Activated CD4-positive, alpha-beta memory T cell treated with anti-CD3 and anti-CD28 coated beads, Interleukin-2, amount 10 ng/mL, durations not matched to agents 7 days and 5 days (primary cell): ENCODE measurements around the gene GNAL. TPM values are rescaled to one million over a fixed set of nuclear protein-coding genes. Genes with fewer than 3 reads are reported as not detected.
A peak's percentile ranks its signal among the peaks of the same experiment; 100 is the strongest.
"Not testable (repeated sequence)": the region's sequence is repeated elsewhere in the genome, so short reads cannot be mapped to it uniquely, and the experiment has no call there.

Experiments
- CTCF ChIA-PET: fragments of 350-600 bp; sonication (Branson Sonifier 250); formaldehyde crosslinking; loops from one replicate; lab custom pipeline; 2021; ENCODE audit warnings: antibody characterized with exemption, inconsistent platforms; lab: Charles Lee
- POLR2A ChIA-PET: fragments of 350-600 bp; sonication (Branson Sonifier 250); formaldehyde crosslinking; loops from one replicate; lab custom pipeline; 2021; ENCODE audit warnings: antibody characterized with exemption; lab: Charles Lee
- DNase-seq: peaks from one replicate; pipeline ENCODE4 v3.0.0-alpha.2; 2020
- H3K27ac Mint-ChIP-seq: one replicate; pipeline ENCODE4 v1.8.0; 2021; ENCODE audit warnings: mild to moderate bottlenecking, mixed read lengths
- H3K27me3 Mint-ChIP-seq: one replicate; pipeline ENCODE4 v1.8.0; 2021; ENCODE audit warnings: mixed read lengths
- H3K36me3 Mint-ChIP-seq: one replicate; pipeline ENCODE4 v1.8.0; 2021; ENCODE audit warnings: low read depth, mixed read lengths
- H3K4me1 Mint-ChIP-seq: one replicate; pipeline ENCODE4 v1.8.0; 2021; ENCODE audit warnings: mixed read lengths
- H3K4me3 Mint-ChIP-seq: one replicate; pipeline ENCODE4 v1.8.0; 2021; ENCODE audit warnings: mild to moderate bottlenecking, mixed read lengths
- H3K9me3 Mint-ChIP-seq: one replicate; pipeline ENCODE4 v1.8.0; 2021; ENCODE audit warnings: mixed read lengths
- total RNA-seq, 2 experiments: library from RNA; stranded (reverse); gene quantifications; one replicate each; pipeline ENCODE4 v1.2.3, GENCODE V29; 2021

The GNAL gene
- total RNA-seq: under 1 TPM; 0.25 to 0.33 TPM

GRCh38 chr18:11688972-11689668 is at the start of gene GNAL:
Gene GNAL (plus strand): TSS chr18:11689264. CDS start chr18:11689564, 300 bp downstream.
- peak; percentile 55 for DNase-seq
- Mint-ChIP-seq H3K27ac (no peak within 1 kb of the TSS), H3K9me3 (no peaks in the 10 kb centered on the region), H3K4me3 (peak within 1 kb of the TSS; percentile 39), H3K4me1 (peaks cover 11% of the 10 kb centered on the region), H3K27me3 (peaks cover 46% of the 10 kb centered on the region), H3K36me3 (peaks cover 3% of the 10 kb centered on the region)
- CTCF ChIA-PET: interaction anchor here (1.1 kb wide), 1 partner anchor 33 kb away, joined by 3 read pairs; no protein-coding TSS in a partner anchor
- POLR2A ChIA-PET: interaction anchor here (1.0 kb wide), 1 partner anchor 161 kb away, joined by 3 read pairs; no protein-coding TSS in a partner anchor

- CTCF ChIA-PET, H3K27ac Mint-ChIP-seq, POLR2A ChIA-PET, H3K36me3 Mint-ChIP-seq, H3K27me3 Mint-ChIP-seq, H3K4me3 Mint-ChIP-seq, H3K9me3 Mint-ChIP-seq, DNase-seq, H3K4me1 Mint-ChIP-seq: not testable (repeated sequence)
Measured at GRCh38 chr18:11647310-11647709, 41.8 kb upstream of the GNAL start.

- H3K9me3 Mint-ChIP-seq, POLR2A ChIA-PET: not testable (repeated sequence)
Measured at GRCh38 chr18:11647804-11648203, 41.3 kb upstream of the GNAL start.

GRCh38 chr18:11649839-11650238 is 39.2 kb upstream of the GNAL start:
- Mint-ChIP-seq H3K9me3 (no peaks in the 10 kb centered on the region), H3K27ac (no peak overlapping the region), H3K4me3 (no peak overlapping the region), H3K4me1 (no peaks in the 10 kb centered on the region), H3K36me3 (no peaks in the 10 kb centered on the region), H3K27me3 (peaks cover 14% of the 10 kb centered on the region)
- ChIA-PET POLR2A (no interaction called here), CTCF (no interaction called here)
- no peak for DNase-seq

More at GRCh38 chr18:11647804-11648203, 41.3 kb upstream of the GNAL start:
- CTCF ChIA-PET, H3K36me3 Mint-ChIP-seq, H3K27me3 Mint-ChIP-seq, H3K4me1 Mint-ChIP-seq, H3K27ac Mint-ChIP-seq, DNase-seq, H3K4me3 Mint-ChIP-seq: not testable (repeated sequence)

GRCh38 chr18:11651899-11652298 is 37.2 kb upstream of the GNAL start:
- Mint-ChIP-seq H3K27me3 (peaks cover 25% of the 10 kb centered on the region), H3K9me3 (no peaks in the 10 kb centered on the region), H3K36me3 (no peaks in the 10 kb centered on the region), H3K4me3 (no peak overlapping the region), H3K27ac (no peak overlapping the region), H3K4me1 (peaks cover 4% of the 10 kb centered on the region)
- CTCF ChIA-PET: no interaction called here
- no peak for DNase-seq
- POLR2A ChIA-PET: no interaction called here

GRCh38 chr18:11653521-11653920 is 35.5 kb upstream of the GNAL start:
- Mint-ChIP-seq H3K4me1 (peaks cover 4% of the 10 kb centered on the region), H3K36me3 (no peaks in the 10 kb centered on the region), H3K27me3 (peaks cover 34% of the 10 kb centered on the region), H3K9me3 (no peaks in the 10 kb centered on the region), H3K4me3 (no peak overlapping the region), H3K27ac (no peak overlapping the region)
- no peak for DNase-seq
- CTCF ChIA-PET: interaction anchor here (0.6 to 2.6 kb wide), 2 partner anchors 24 to 270 kb away, joined by 3 to 7 read pairs; no protein-coding TSS in a partner anchor
- POLR2A ChIA-PET: no interaction called here

- ChIA-PET CTCF (interaction anchor here (0.7 to 2.6 kb wide), 18 partner anchors 11 to 395 kb away, joined by 3 to 16 read pairs (median 4); no protein-coding TSS in a partner anchor), POLR2A (interaction anchor here (0.9 kb wide), 1 partner anchor 340 kb away, joined by 3 read pairs; no protein-coding TSS in a partner anchor)
- Mint-ChIP-seq H3K4me3 (no peak overlapping the region), H3K36me3 (no peaks in the 10 kb centered on the region), H3K9me3 (no peaks in the 10 kb centered on the region), H3K27me3 (peaks cover 38% of the 10 kb centered on the region), H3K27ac (no peak overlapping the region), H3K4me1 (peaks cover 4% of the 10 kb centered on the region)
- peak; percentile 47 for DNase-seq
Measured at GRCh38 chr18:11654736-11655605, 34.1 kb upstream of the GNAL start.

- no peaks in the 10 kb centered on the region for H3K36me3 Mint-ChIP-seq
- H3K27me3 Mint-ChIP-seq: peaks cover 38% of the 10 kb centered on the region
- DNase-seq: no peak
- no peak overlapping the region for H3K4me3 Mint-ChIP-seq
- H3K4me1 Mint-ChIP-seq: peaks cover 4% of the 10 kb centered on the region
- CTCF ChIA-PET: interaction anchor here (0.7 to 2.6 kb wide), 18 partner anchors 11 to 395 kb away, joined by 3 to 16 read pairs (median 4); no protein-coding TSS in a partner anchor
- no peaks in the 10 kb centered on the region for H3K9me3 Mint-ChIP-seq
- POLR2A ChIA-PET: interaction anchor here (0.9 kb wide), 1 partner anchor 340 kb away, joined by 3 read pairs; no protein-coding TSS in a partner anchor
- no peak overlapping the region for H3K27ac Mint-ChIP-seq
Measured at GRCh38 chr18:11655606-11655932, 33.5 kb upstream of the GNAL start.

GRCh38 chr18:11657152-11657551 is 31.9 kb upstream of the GNAL start:
- no peak for DNase-seq
- Mint-ChIP-seq H3K9me3 (no peaks in the 10 kb centered on the region), H3K4me3 (no peak overlapping the region), H3K27ac (no peak overlapping the region), H3K4me1 (peaks cover 4% of the 10 kb centered on the region), H3K36me3 (no peaks in the 10 kb centered on the region), H3K27me3 (peaks cover 33% of the 10 kb centered on the region)
- ChIA-PET CTCF (interaction anchor here (1.1 to 2.1 kb wide), 2 partner anchors 13 to 76 kb away, joined by 3 to 7 read pairs; no protein-coding TSS in a partner anchor), POLR2A (no interaction called here)

GRCh38 chr18:11657554-11657953 is 31.5 kb upstream of the GNAL start:
- POLR2A ChIA-PET: no interaction called here
- H3K4me1 Mint-ChIP-seq: peaks cover 4% of the 10 kb centered on the region

GRCh38 chr18:11658019-11658418 is 31.0 kb upstream of the GNAL start:
- Mint-ChIP-seq H3K4me1 (peaks cover 4% of the 10 kb centered on the region), H3K4me3 (no peak overlapping the region), H3K36me3 (no peaks in the 10 kb centered on the region), H3K9me3 (no peaks in the 10 kb centered on the region), H3K27ac (no peak overlapping the region), H3K27me3 (peaks cover 31% of the 10 kb centered on the region)
- POLR2A ChIA-PET: no interaction called here
- no peak for DNase-seq
- CTCF ChIA-PET: interaction anchor here (1.1 kb wide), 1 partner anchor 13 kb away, joined by 3 read pairs; no protein-coding TSS in a partner anchor

More at GRCh38 chr18:11657554-11657953, 31.5 kb upstream of the GNAL start:
- H3K27me3 Mint-ChIP-seq: peaks cover 33% of the 10 kb centered on the region
- no peaks in the 10 kb centered on the region for H3K36me3 Mint-ChIP-seq
- H3K9me3 Mint-ChIP-seq: no peaks in the 10 kb centered on the region
- DNase-seq: no peak
- CTCF ChIA-PET: interaction anchor here (1.1 kb wide), 1 partner anchor 13 kb away, joined by 3 read pairs; no protein-coding TSS in a partner anchor
- H3K27ac Mint-ChIP-seq: no peak overlapping the region
- no peak overlapping the region for H3K4me3 Mint-ChIP-seq

- POLR2A ChIA-PET: no interaction called here
- Mint-ChIP-seq H3K9me3 (no peaks in the 10 kb centered on the region), H3K36me3 (no peaks in the 10 kb centered on the region), H3K27ac (no peak overlapping the region), H3K27me3 (peaks cover 28% of the 10 kb centered on the region), H3K4me1 (peaks cover 4% of the 10 kb centered on the region), H3K4me3 (no peak overlapping the region)
- no peak for DNase-seq
- CTCF ChIA-PET: no interaction called here
Measured at GRCh38 chr18:11658989-11659388, 30.1 kb upstream of the GNAL start.

- Mint-ChIP-seq H3K4me3 (no peak overlapping the region), H3K9me3 (no peaks in the 10 kb centered on the region), H3K36me3 (no peaks in the 10 kb centered on the region), H3K4me1 (peaks cover under 1% of the 10 kb centered on the region), H3K27ac (no peak overlapping the region), H3K27me3 (peaks cover 16% of the 10 kb centered on the region)
- POLR2A ChIA-PET: no interaction called here
- CTCF ChIA-PET: no interaction called here
- DNase-seq: no peak
Measured at GRCh38 chr18:11660691-11661090, 28.4 kb upstream of the GNAL start.
